BLaER1 treated with 17β-estradiol and CSF1 and Interleukin-3, amounts not matched to agents 10 nM and 100 nM (cell line): ENCODE measurements around the gene GRID2.
A peak's percentile ranks its signal among the peaks of the same experiment; 100 is the strongest.

ENCODE experiments used
- H3K27ac ChIP-seq, 11 experiments: shearing (Covaris generic); formaldehyde crosslinking; 2 replicates each; pipeline ENCODE4 v1.8.1; 2022
- H3K27me3 ChIP-seq, 11 experiments: shearing (Covaris generic); formaldehyde crosslinking; 2 replicates each; pipeline ENCODE4 v1.8.1; 2022
- H3K36me3 ChIP-seq, 11 experiments: shearing (Covaris generic); formaldehyde crosslinking; 2 replicates each; pipeline ENCODE4 v1.8.1; 2022
- H3K4me1 ChIP-seq, 10 experiments: shearing (Covaris generic); formaldehyde crosslinking; 2 replicates each; pipeline ENCODE4 v1.8.1; 2022
- H3K4me2 ChIP-seq, 11 experiments: shearing (Covaris generic); formaldehyde crosslinking; 2 replicates each; pipeline ENCODE4 v1.8.1; 2022
- H3K4me3 ChIP-seq, 10 experiments: shearing (Covaris generic); formaldehyde crosslinking; 2 replicates each; pipeline ENCODE4 v1.8.1; 2022
- H3K9ac ChIP-seq, 11 experiments: shearing (Covaris generic); formaldehyde crosslinking; 2 replicates each; pipeline ENCODE4 v1.8.1; 2022
- H3K9me3 ChIP-seq, 11 experiments: shearing (Covaris generic); formaldehyde crosslinking; replicated peaks in 1 of 11; 2 replicates each; pipeline ENCODE4 v1.8.1; 2022
- H4K20me1 ChIP-seq, 11 experiments: shearing (Covaris generic); formaldehyde crosslinking; 2 replicates each; pipeline ENCODE4 v1.8.1; 2022
- Cebpa-rat ChIP-seq, 11 experiments: shearing (Covaris generic); IDR thresholded peaks; 2 replicates each; pipeline ENCODE4 v1.8.1; 2022

The GRID2 gene

GRCh38 chr4:93788712-93789111 is 1484.9 kb downstream of the GRID2 start:
- Histone ChIP-seq H3K9ac (no peak overlapping the region), H3K4me2 (no peak overlapping the region), H3K27ac (no peak overlapping the region), H3K36me3 (no peaks in the 10 kb centered on the region), H3K4me3 (no peak overlapping the region), H3K4me1 (no peaks in the 10 kb centered on the region), H3K27me3 (no peaks in the 10 kb centered on the region), H4K20me1 (no peaks in the 10 kb centered on the region), H3K9me3 (no peaks in the 10 kb centered on the region)
- TF ChIP-seq Cebpa-rat (IDR thresholded peaks at IDR 0.05), result no peak

- no peaks in the 10 kb centered on the region for H3K36me3 ChIP-seq
- H3K9ac ChIP-seq, result no peak overlapping the region
- no peaks in the 10 kb centered on the region for H3K9me3 ChIP-seq
- TF ChIP-seq Cebpa-rat (IDR thresholded peaks at IDR 0.05), result no peak
- H4K20me1 ChIP-seq, result no peaks in the 10 kb centered on the region; a peak in 1 of 22 replicates
- H3K4me3 ChIP-seq, result no peak overlapping the region
- H3K4me1 ChIP-seq, result no peaks in the 10 kb centered on the region
- no peaks in the 10 kb centered on the region for H3K27me3 ChIP-seq
- no peak overlapping the region for H3K27ac ChIP-seq
- no peak overlapping the region for H3K4me2 ChIP-seq
These were observed 1487.9 kb downstream of the GRID2 start for GRCh38 chr4:93791570-93792195.

- Histone ChIP-seq H3K27me3 (no peaks in the 10 kb centered on the region), H3K4me1 (no peaks in the 10 kb centered on the region), H3K9me3 (no peaks in the 10 kb centered on the region), H4K20me1 (no peaks in the 10 kb centered on the region), H3K9ac (no peak overlapping the region), H3K4me3 (no peak overlapping the region), H3K36me3 (no peaks in the 10 kb centered on the region), H3K4me2 (no peak overlapping the region), H3K27ac (no peak overlapping the region)
- no peak for TF ChIP-seq Cebpa-rat (IDR thresholded peaks at IDR 0.05)
These were observed 1498.3 kb downstream of the GRID2 start for GRCh38 chr4:93802045-93802444.

GRCh38 chr4:93809773-93810172 is 1506.0 kb downstream of the GRID2 start:
- H3K4me1 ChIP-seq, result peaks cover 3 to 15% (median 6%) of the 10 kb centered on the region in 10 experiments; a peak in 15 of 20 replicates
- no peak for TF ChIP-seq Cebpa-rat (IDR thresholded peaks at IDR 0.05)
- no peaks in the 10 kb centered on the region for H4K20me1 ChIP-seq
- no peaks in the 10 kb centered on the region for H3K27me3 ChIP-seq
- no peak overlapping the region for H3K4me3 ChIP-seq
- H3K9ac ChIP-seq, result no peak overlapping the region
- peaks cover 0 to 9% (median 0%) of the 10 kb centered on the region in 11 experiments; a peak in 5 of 22 replicates for H3K9me3 ChIP-seq
- no peak overlapping the region for H3K27ac ChIP-seq
- H3K36me3 ChIP-seq, result no peaks in the 10 kb centered on the region
- H3K4me2 ChIP-seq, result no peak overlapping the region

GRCh38 chr4:93810340-93810992 is 1506.7 kb downstream of the GRID2 start:
- Histone ChIP-seq H3K4me1 (peaks cover 4 to 22% (median 10%) of the 10 kb centered on the region in 10 experiments; a peak in 15 of 20 replicates), H3K9ac (no peak overlapping the region), H3K4me2 (peak overlapping the region in 1 of 11 experiments; percentile 18; a peak in 1 of 22 replicates), H3K27me3 (no peaks in the 10 kb centered on the region), H3K9me3 (peaks cover 0 to 9% (median 0%) of the 10 kb centered on the region in 11 experiments; a peak in 5 of 22 replicates), H4K20me1 (no peaks in the 10 kb centered on the region), H3K27ac (no peak overlapping the region), H3K4me3 (no peak overlapping the region), H3K36me3 (no peaks in the 10 kb centered on the region)
- TF ChIP-seq Cebpa-rat (IDR thresholded peaks at IDR 0.05), result no peak

- Histone ChIP-seq H3K4me2 (no peak overlapping the region), H3K36me3 (no peaks in the 10 kb centered on the region), H3K4me1 (peaks cover 4 to 26% (median 10%) of the 10 kb centered on the region in 10 experiments; a peak in 15 of 20 replicates), H3K4me3 (no peak overlapping the region), H3K27ac (no peak overlapping the region), H3K9me3 (peaks cover 0 to 9% (median 0%) of the 10 kb centered on the region in 11 experiments; a peak in 5 of 22 replicates), H3K9ac (no peak overlapping the region), H3K27me3 (no peaks in the 10 kb centered on the region), H4K20me1 (no peaks in the 10 kb centered on the region)
- no peak for TF ChIP-seq Cebpa-rat (IDR thresholded peaks at IDR 0.05)
These were observed 1509.3 kb downstream of the GRID2 start for GRCh38 chr4:93813092-93813491.

GRCh38 chr4:93814141-93814540 is 1510.4 kb downstream of the GRID2 start:
- Histone ChIP-seq H3K4me3 (0 out of 20 replicates have a peak overlapping the region, but pooled peaks of 1 of the 10 experiments have one; percentile 14), H3K9ac (no peak overlapping the region), H4K20me1 (no peaks in the 10 kb centered on the region), H3K4me1 (peaks cover 4 to 26% (median 10%) of the 10 kb centered on the region in 10 experiments; a peak in 15 of 20 replicates), H3K36me3 (no peaks in the 10 kb centered on the region), H3K27me3 (no peaks in the 10 kb centered on the region), H3K9me3 (peaks cover 0 to 9% (median 0%) of the 10 kb centered on the region in 11 experiments; a peak in 5 of 22 replicates), H3K27ac (peak overlapping the region in 6 of 11 experiments; percentile 35 to 70 (median 52); a peak in 8 of 22 replicates), H3K4me2 (peak overlapping the region in 7 of 11 experiments; percentile 41 to 84 (median 63); a peak in 15 of 22 replicates)
- TF ChIP-seq Cebpa-rat (IDR thresholded peaks at IDR 0.05), result no peak

- TF ChIP-seq Cebpa-rat (IDR thresholded peaks at IDR 0.05), result no peak
- peak overlapping the region in 7 of 11 experiments; percentile 24 to 70 (median 50); a peak in 9 of 22 replicates for H3K27ac ChIP-seq
- H3K36me3 ChIP-seq, result no peaks in the 10 kb centered on the region
- H3K27me3 ChIP-seq, result no peaks in the 10 kb centered on the region
- peak overlapping the region in 10 of 11 experiments; percentile 12 to 84 (median 56); a peak in 19 of 22 replicates for H3K4me2 ChIP-seq
- peak overlapping the region in 2 of 10 experiments; percentile 2 to 14; a peak in 1 of 20 replicates for H3K4me3 ChIP-seq
- H3K4me1 ChIP-seq, result peaks cover 4 to 26% (median 10%) of the 10 kb centered on the region in 10 experiments; a peak in 15 of 20 replicates
- H4K20me1 ChIP-seq, result no peaks in the 10 kb centered on the region
- H3K9me3 ChIP-seq, result peaks cover 0 to 9% (median 0%) of the 10 kb centered on the region in 11 experiments; a peak in 5 of 22 replicates
- H3K9ac ChIP-seq, result no peak overlapping the region
These were observed 1511.0 kb downstream of the GRID2 start for GRCh38 chr4:93814722-93815121.
